ENCODE measurements around the gene NEMP1. TPM values are rescaled to one million over a fixed set of nuclear protein-coding genes. Genes with fewer than 3 reads are reported as not detected.
A peak's percentile ranks its signal among the peaks of the same experiment; 100 is the strongest.
"Not testable (repeated sequence)": the region's sequence is repeated elsewhere in the genome, so short reads cannot be mapped to it uniquely, and the experiment has no call there.

NEMP1 gene
- 20.3 TPM for polyA plus RNA-seq (2013, experiment 1 of 2)
- polyA plus RNA-seq (2013, experiment 2 of 2), result 22.6 TPM

DNA sequence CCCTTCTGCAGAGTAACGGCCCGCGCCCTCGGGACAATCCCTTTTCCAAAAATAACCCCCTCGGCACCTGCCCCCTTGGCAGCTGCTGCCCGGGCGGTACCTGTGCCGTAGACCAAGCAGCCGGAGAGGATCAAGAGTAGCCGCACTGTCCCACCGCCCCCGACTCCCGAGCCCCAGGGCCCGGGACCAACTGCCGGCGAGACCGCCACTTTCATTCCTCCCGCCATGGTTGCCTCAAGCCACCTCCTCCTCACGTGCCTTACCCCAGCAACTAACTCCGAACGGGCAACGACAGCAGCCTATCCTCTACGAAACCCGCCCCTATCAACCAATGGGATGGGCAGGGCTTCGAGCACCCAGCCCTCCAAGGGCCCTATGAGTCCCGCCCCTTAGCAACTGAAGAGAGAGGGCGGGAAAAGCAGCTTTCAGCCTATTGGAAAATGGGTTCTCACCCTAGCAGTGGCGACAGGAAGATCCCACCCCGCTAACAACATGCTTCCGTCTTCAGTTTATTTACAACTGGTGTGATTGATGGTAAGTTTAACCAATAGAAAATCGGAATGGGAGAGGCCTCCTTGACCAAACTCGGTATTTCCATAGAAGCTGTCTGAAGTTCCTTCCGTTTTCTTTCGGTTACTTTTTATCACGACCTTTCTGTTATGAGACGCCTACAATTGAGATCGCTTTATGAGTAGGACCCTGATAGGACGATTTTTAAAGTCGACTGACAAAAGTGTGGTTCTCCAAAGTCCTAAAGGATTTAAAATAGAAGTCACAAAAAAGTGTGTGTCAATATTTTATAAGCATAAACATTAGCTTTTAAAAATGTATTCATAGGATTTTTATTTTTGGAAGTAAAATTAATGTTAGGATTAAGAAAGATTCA is at the start of gene NEMP1:
NEMP1 (minus strand) TSS at position 273 of the 886 bp plus-strand sequence; CDS start at position 227, 46 bp downstream.
- under 1% methylated on average over 38 of the region's 39 CpGs for WGBS
- Histone ChIP-seq H3K36me3 (ENCODE audit: insufficient read depth, low read length) (peaks cover 7% of the 10 kb centered on the region), H3K9ac (ENCODE audit: low read depth, low read length) (peak within 1 kb of the TSS; percentile 90), H3K27me3 (ENCODE audit: insufficient read depth, low read length) (no peaks in the 10 kb centered on the region), H3K9me3 (ENCODE audit: insufficient read depth, low read depth, low read length) (no peaks in the 10 kb centered on the region), H3K4me3 (ENCODE audit: low read length) (peak within 1 kb of the TSS; percentile 82), H3K27ac (ENCODE audit: low read depth, low read length) (peak within 1 kb of the TSS; percentile 77), H3K4me1 (ENCODE audit: insufficient read depth, low read length) (peaks cover 8% of the 10 kb centered on the region; the same call in 1 of the 2 replicates)

GRCh38 chr12:57127726-57128518 is 49.3 kb upstream of the NEMP1 start, which contains the start of gene LRP1:
Gene LRP1, plus strand, starts transcription at chr12:57128483. Its CDS starts 482 bp downstream, at chr12:57128965.
- Histone ChIP-seq H3K9ac (ENCODE audit: low read depth, low read length) (peak within 1 kb of the TSS; percentile 88), H3K4me1 (ENCODE audit: insufficient read depth, low read length) (peaks cover 36% of the 10 kb centered on the region), H3K27me3 (ENCODE audit: insufficient read depth, low read length) (no peaks in the 10 kb centered on the region), H3K36me3 (ENCODE audit: insufficient read depth, low read length) (no peaks in the 10 kb centered on the region), H3K9me3 (ENCODE audit: insufficient read depth, low read depth, low read length) (no peaks in the 10 kb centered on the region), H3K27ac (ENCODE audit: low read depth, low read length) (peak within 1 kb of the TSS; percentile 96), H3K4me3 (ENCODE audit: low read length) (peak within 1 kb of the TSS; percentile 96)
- WGBS, result under 1% methylated on average over 52 of the region's 57 CpGs

DNA sequence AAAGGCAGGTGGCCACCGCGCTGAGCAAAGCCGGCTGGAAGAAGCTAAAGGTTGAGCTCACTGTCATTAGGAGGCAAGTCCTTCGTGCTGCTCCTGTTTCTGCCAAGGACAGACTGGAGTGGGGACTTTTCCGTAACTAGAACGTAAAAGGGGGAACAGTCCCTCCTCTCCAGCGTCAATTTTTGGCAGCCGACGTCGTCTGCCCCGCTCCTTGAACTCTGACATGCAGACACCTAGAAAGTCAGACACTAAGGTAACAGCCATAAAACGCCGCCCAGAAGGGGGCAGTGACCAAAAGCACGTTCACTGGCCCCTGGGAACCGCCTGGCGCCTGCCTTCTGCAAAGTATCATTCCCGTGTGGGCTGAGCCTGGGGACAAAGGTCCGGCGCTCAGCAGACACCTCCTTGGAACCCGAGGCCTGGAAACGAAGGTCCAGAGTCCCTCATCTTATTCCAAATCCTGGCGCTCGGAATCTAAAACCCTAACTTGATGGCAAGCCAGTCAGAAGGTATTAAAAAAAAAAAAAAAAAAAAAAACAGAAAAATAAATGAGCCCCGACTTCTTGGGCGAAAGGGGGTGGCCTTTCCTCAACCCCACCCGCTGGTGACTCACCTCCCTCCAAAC is 48.6 kb upstream of the NEMP1 start:
- peak overlapping the region; percentile 96 for H3K4me3 ChIP-seq (ENCODE audit: low read length)
- H3K9me3 ChIP-seq (ENCODE audit: insufficient read depth, low read depth, low read length), result peaks cover 3% of the 10 kb centered on the region; the same call in 1 of the 2 replicates
- WGBS, result 12% methylated on average over 26 of the region's 26 CpGs
- no peaks in the 10 kb centered on the region for H3K36me3 ChIP-seq (ENCODE audit: insufficient read depth, low read length)
- no peaks in the 10 kb centered on the region for H3K27me3 ChIP-seq (ENCODE audit: insufficient read depth, low read length)
- H3K27ac ChIP-seq (ENCODE audit: low read depth, low read length), result peak overlapping the region; percentile 96; the same call in 1 of the 2 replicates
- peaks cover 29% of the 10 kb centered on the region for H3K4me1 ChIP-seq (ENCODE audit: insufficient read depth, low read length)
- H3K9ac ChIP-seq (ENCODE audit: low read depth, low read length), result peak overlapping the region; percentile 34

GRCh38 chr12:57126561-57126960 is 48.0 kb upstream of the NEMP1 start:
- whole genome bisulfite sequencing, result 65% methylated on average over 7 of the region's 7 CpGs
- Histone ChIP-seq H3K9ac (ENCODE audit: low read depth, low read length) (peak overlapping the region; percentile 11; the same call in 1 of the 2 replicates), H3K27me3 (ENCODE audit: insufficient read depth, low read length) (no peaks in the 10 kb centered on the region), H3K27ac (ENCODE audit: low read depth, low read length) (no peak overlapping the region), H3K4me3 (ENCODE audit: low read length) (peak overlapping the region; percentile 96; the same call in 1 of the 2 replicates), H3K9me3 (ENCODE audit: insufficient read depth, low read depth, low read length) (peaks cover 6% of the 10 kb centered on the region; the same call in 1 of the 2 replicates), H3K4me1 (ENCODE audit: insufficient read depth, low read length) (peaks cover 23% of the 10 kb centered on the region), H3K36me3 (ENCODE audit: insufficient read depth, low read length) (no peaks in the 10 kb centered on the region)

DNA sequence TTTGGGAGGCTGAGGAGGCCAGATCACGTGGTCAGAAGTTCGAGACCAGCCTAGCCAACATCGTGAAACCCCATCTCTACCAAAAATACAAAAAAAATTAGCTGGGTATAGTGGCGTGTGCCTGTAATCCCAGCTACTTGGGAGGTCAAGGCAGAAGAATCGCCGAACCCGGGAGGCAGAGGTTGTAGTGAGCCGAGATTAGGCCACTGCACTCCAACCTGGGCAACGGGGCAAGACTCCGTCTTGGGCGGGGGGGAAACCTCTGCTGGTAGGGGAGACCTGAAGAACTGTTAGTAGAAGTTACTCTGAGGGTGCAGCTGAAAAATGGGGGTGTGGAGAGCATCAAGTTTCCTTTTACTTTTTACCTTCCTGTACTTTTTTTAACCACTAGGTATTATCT is 47.5 kb upstream of the NEMP1 start:
- Histone ChIP-seq H3K36me3 (ENCODE audit: insufficient read depth, low read length) (no peaks in the 10 kb centered on the region), H3K9ac (ENCODE audit: low read depth, low read length) (no peak overlapping the region), H3K27me3 (ENCODE audit: insufficient read depth, low read length) (no peaks in the 10 kb centered on the region), H3K27ac (ENCODE audit: low read depth, low read length) (no peak overlapping the region), H3K4me3 (ENCODE audit: low read length) (no peak overlapping the region), H3K9me3 (ENCODE audit: insufficient read depth, low read depth, low read length) (peaks cover 6% of the 10 kb centered on the region; the same call in 1 of the 2 replicates), H3K4me1 (ENCODE audit: insufficient read depth, low read length) (peaks cover 20% of the 10 kb centered on the region)
- 93% methylated on average over 11 of the region's 11 CpGs for WGBS

DNA sequence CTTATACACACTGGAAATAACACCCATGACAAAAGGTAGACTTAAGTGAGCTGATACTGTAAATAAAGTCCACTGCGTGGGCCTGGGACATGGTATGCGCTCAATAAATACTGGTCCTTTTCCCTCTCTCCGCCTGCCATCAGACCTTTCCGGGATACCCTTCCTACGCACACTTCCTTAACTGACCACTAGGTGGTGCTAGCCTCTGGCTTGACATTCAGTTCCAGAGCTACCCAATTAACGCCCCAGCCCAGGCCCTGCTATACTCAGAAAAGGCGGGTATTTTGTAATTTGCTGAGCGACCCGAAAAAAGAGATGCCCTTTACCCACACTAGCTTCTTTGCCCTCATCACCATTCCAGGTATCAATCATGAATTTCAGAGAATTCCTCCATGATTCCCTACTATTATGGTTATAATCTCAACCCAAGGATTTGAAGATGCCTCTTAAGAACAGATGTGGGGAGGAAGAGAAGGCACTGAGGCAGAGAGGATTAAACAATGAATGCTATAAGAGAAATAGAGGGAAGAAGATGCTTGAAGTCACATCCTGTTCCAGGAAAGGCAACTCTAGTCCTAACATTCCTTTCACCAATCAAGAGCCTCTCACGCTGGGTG is 45.8 kb upstream of the NEMP1 start:
- H3K9ac ChIP-seq (ENCODE audit: low read depth, low read length), result no peak overlapping the region
- H3K27me3 ChIP-seq (ENCODE audit: insufficient read depth, low read length), result no peaks in the 10 kb centered on the region
- peaks cover 7% of the 10 kb centered on the region for H3K4me1 ChIP-seq (ENCODE audit: insufficient read depth, low read length)
- WGBS, result 32% methylated on average over 10 of the region's 10 CpGs
- peaks cover 6% of the 10 kb centered on the region; the same call in 1 of the 2 replicates for H3K9me3 ChIP-seq (ENCODE audit: insufficient read depth, low read depth, low read length)
- H3K36me3 ChIP-seq (ENCODE audit: insufficient read depth, low read length), result no peaks in the 10 kb centered on the region
- no peak overlapping the region for H3K27ac ChIP-seq (ENCODE audit: low read depth, low read length)
- H3K4me3 ChIP-seq (ENCODE audit: low read length), result no peak overlapping the region

DNA sequence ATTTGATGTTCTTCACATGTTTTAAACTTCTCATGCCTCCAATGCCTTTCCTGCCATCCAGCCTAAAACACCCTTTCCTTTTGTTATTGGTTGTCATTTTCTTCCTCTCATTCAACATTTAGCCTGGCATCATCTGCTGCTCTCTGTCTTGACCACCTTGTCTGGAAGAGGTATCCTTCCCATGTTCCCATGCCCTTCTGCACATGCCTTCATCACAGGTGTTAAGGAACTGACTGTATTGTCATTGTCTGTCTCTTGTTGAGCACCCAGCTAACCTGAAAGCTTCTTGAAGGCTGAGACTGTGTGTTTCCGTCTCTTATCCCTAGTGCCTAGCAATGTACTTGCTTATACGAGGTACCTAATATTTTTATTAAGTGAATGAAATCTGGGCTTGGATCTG is 45.2 kb upstream of the NEMP1 start:
- WGBS, result 74% methylated on average over 2 of the region's 2 CpGs
- H3K27ac ChIP-seq (ENCODE audit: low read depth, low read length), result no peak overlapping the region
- no peak overlapping the region for H3K4me3 ChIP-seq (ENCODE audit: low read length)
- peaks cover 6% of the 10 kb centered on the region; the same call in 1 of the 2 replicates for H3K9me3 ChIP-seq (ENCODE audit: insufficient read depth, low read depth, low read length)
- no peak overlapping the region for H3K9ac ChIP-seq (ENCODE audit: low read depth, low read length)
- no peaks in the 10 kb centered on the region for H3K36me3 ChIP-seq (ENCODE audit: insufficient read depth, low read length)
- peaks cover 7% of the 10 kb centered on the region for H3K4me1 ChIP-seq (ENCODE audit: insufficient read depth, low read length)
- H3K27me3 ChIP-seq (ENCODE audit: insufficient read depth, low read length), result no peaks in the 10 kb centered on the region

DNA sequence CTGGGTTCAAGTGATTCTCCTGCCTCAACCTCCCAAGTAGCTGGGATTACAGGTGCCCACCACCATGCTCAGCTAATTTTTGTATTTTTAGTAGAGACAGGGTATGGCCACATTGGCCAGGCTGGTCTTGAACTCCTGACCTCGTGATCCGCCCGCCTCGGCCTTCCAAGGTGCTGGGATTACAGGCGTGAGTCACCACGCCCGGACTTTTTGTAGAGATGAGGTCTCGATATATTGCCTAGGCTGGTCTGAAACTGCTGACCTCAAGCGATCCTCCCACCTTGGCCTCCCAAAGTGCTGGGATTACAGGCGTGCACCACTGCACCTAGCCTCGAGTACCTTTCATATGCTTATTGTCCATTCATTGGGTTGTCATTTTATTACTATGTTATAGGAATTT is 42.1 kb upstream of the NEMP1 start:
- WGBS, result 95% methylated on average over 11 of the region's 11 CpGs
- not testable (repeated sequence) for H3K9ac ChIP-seq (ENCODE audit: low read depth, low read length); H3K9me3 ChIP-seq (ENCODE audit: insufficient read depth, low read depth, low read length); H3K4me3 ChIP-seq (ENCODE audit: low read length); H3K4me1 ChIP-seq (ENCODE audit: insufficient read depth, low read length); H3K27me3 ChIP-seq (ENCODE audit: insufficient read depth, low read length); H3K27ac ChIP-seq (ENCODE audit: low read depth, low read length); H3K36me3 ChIP-seq (ENCODE audit: insufficient read depth, low read length)

- 93% methylated on average over 5 of the region's 5 CpGs for WGBS
- no peak overlapping the region for H3K4me3 ChIP-seq (ENCODE audit: low read length)
Measured at GRCh38 chr12:57119294-57120085, 40.9 kb upstream of the NEMP1 start.

More at GRCh38 chr12:57119294-57120085, 40.9 kb upstream of the NEMP1 start:
- Histone ChIP-seq H3K9me3 (ENCODE audit: insufficient read depth, low read depth, low read length) (peaks cover 6% of the 10 kb centered on the region; the same call in 1 of the 2 replicates), H3K4me1 (ENCODE audit: insufficient read depth, low read length) (no peaks in the 10 kb centered on the region), H3K9ac (ENCODE audit: low read depth, low read length) (no peak overlapping the region), H3K27me3 (ENCODE audit: insufficient read depth, low read length) (no peaks in the 10 kb centered on the region), H3K27ac (ENCODE audit: low read depth, low read length) (no peak overlapping the region), H3K36me3 (ENCODE audit: insufficient read depth, low read length) (no peaks in the 10 kb centered on the region)

Measured in HUES64 (cell line).